Kidney capillary endothelial cell (primary cell): ENCODE results near the gene MRPL43.
A peak's percentile ranks its signal among the peaks of the same experiment; 100 is the strongest.

Source experiments
- DNase-seq: peaks from one replicate; pipeline ENCODE4 v3.0.0-alpha.2; 2018; ENCODE audit warnings: low spot score

Gene MRPL43

DNA sequence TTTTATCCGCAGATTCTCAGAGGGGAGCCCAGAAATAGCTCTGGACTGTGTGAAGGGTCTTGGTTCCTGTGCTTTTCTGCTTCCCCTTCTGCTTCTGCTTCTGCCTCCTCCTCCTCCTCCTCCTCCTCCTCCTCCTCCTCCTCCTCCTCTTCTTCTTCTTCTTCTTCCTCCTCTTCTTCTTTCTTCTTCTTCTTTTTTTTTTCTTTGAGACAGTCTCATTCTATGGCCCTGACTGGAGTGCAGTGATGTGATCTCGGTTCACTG, 32.1 kb upstream of the MRPL43 start:
- DNase-seq, result no peak

DNA sequence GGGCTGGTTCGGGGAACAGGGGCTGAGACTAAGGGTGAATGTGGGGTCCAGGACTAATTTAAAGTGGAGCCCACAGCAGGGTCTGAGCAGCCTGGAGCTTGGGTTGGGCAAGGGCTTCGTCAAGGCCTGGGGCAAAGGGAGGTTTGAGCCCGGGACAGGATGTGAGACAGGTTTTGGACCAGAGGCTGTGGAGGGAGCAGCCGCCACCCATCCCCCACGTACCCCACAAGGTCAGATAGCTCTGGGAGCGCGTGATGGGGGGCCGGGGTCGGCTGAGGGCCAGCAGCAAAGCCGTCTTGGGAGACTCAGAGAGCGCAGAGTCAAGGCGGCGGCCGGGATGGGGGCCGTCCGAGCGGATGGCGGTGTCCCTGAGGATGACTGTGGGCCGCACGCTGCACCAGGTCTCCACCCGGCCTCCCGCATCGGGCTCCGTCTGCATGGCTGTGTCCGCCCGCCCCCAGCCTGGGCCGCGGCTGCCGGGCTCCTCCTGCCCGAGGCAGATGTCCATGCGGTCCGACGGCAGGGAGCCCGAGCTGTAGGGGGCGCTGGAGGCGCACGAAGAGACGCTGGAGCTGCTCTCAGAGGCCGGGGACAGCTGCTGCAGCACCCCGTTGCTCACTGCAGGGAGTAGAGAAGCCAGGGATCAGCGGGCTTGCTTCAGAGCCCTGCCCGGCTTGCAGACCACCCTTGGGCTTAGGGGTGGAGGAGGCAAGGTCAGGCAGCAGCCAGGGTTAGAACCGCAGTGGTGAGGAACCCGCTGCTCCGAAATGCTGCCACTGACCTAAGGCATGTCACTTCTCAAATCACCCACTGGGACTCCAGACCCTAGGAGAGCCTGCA, 31.5 kb upstream of the MRPL43 start:
- peak; percentile 85 for DNase-seq

DNA sequence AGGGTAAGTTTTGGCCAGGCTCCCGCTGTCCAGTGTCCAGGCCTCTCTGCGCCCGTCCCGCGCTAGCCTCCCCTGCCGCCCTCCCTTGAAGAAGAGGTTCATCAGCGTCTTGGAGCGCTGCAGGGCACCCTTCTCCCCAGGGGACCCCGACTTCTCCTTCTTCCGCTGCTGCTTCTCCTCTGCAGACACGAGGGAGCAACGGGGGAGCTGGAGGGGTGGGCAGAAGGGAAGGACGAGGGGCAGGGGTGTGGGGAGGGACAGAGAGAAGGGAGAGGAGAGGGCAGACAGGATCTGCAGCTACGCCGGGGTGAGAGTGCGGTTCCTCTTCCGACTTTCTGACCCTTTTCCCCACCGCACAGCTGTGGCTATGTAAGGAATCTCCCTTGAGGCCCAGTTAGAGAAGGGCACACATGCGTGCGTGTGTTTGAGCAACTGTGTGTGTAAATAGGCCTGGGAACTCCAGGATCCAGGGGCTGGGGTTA, 30.9 kb upstream of the MRPL43 start:
- DNase-seq, result no peak

- no peak for DNase-seq
Observed at GRCh38 chr10:101016814-101017213, 29.5 kb upstream of the MRPL43 start.

- no peak for DNase-seq
Observed at GRCh38 chr10:101015582-101015973, 28.3 kb upstream of the MRPL43 start.

- DNase-seq, result no peak
Observed at GRCh38 chr10:101014966-101015581, 27.8 kb upstream of the MRPL43 start.

GRCh38 chr10:101014230-101014884, 27.1 kb upstream of the MRPL43 start:
- DNase-seq, result no peak

DNA sequence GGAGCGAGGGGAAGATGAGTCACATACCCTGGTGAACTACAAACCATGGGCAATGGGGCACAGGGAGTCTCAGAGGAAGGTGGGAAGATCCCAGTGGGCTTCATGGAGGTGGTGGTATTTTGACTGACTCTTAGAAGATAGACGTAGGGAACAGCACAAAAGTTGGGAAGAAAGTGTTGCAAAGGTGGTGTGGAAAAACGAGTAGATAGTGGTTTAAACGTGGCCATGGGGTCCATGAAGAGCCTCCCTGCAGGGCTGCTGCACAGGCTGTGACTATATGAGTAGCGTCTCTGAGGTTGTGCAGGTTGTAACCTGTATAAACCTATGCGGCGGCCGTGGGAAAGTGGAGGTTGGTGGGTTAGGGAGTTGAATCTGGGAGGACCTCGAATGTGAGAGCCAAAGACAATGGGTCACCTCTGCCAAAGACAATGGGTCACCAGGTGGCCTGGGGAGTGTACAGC, 26.1 kb upstream of the MRPL43 start:
- no peak for DNase-seq

- DNase-seq, result peak; percentile 91
Observed at GRCh38 chr10:101012525-101013364, 25.4 kb upstream of the MRPL43 start.

GRCh38 chr10:101011517-101012423, 24.5 kb upstream of the MRPL43 start:
- no peak for DNase-seq

GRCh38 chr10:101010329-101010728, 23.0 kb upstream of the MRPL43 start:
- no peak for DNase-seq

- DNase-seq, result no peak
Observed at GRCh38 chr10:101008823-101009423, 21.6 kb upstream of the MRPL43 start.

DNA sequence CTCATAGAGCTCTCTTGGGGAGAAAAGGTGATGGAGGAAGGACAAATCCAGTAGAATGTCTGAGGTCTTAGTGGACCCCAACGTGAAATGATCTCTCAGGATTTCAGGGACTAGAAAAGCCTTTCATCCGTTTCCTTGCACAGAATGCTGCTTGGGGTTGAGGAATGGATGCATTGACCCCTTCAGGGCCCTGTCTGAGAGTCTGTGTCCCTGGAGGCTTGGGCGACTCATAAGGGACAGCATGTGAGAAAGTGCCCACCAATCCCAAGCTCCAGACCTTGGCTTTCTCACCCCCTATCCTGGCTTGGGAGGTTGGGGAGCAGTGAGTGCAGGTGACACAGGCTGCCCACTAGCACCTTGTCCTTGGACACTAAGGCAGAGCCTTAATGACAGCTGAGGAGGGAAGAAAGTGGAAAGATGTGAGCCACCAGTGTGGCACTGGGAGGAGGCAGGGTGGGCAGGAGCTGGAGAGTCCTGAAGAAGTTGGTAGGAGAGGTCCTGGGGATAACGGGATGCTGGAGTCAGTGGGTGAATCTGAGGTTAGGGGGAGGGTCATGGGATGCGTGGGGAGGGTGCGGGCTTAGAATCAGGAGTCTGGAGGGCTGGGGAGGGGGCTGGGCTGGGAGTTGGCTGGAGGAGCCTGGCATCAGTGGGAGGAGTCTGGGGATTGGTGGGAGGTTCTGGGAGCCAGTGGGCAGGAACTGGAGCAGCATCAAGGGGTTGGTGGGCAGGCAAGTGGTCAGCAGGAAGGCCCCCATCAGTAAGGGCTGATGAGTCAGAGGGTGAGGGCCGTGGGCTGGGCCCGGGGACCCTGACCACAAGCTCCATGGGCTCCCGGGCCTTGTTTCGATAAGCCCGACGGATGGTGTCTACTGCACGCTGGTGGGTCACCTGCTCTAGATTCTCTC, 20.9 kb upstream of the MRPL43 start:
- DNase-seq, result no peak

DNA sequence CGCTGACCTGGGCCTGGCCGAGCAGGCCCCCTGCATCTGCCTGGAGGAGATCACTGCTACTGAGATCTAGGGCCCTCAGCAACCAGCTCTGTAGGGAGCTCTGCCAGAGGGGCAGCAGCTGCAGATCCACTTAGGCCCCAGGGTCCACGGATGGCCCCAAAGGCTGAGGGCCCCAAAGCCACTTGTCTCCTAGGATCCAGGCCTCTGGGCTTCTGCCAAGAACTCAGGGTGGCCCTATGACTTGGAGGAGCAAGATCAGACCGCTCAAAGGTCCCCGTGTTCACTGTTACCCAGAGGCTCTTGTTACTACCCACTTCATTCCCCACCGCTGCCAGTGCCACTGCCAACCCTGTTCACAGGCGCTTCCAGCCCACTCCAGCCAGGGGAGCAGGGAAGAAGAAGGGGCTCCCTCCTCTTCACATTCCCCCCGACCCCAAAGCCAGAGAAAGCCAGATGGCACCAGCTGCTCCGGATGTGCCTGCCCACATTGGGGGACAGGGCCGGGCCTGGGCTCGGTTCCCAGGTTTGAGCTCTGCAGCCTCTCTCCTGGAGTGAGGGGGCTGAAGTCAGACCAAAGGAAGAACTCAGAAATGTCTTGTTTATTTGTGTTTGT, 19.9 kb upstream of the MRPL43 start:
- no peak for DNase-seq

GRCh38 chr10:101006593-101007098, 19.3 kb upstream of the MRPL43 start:
- no peak for DNase-seq

DNA sequence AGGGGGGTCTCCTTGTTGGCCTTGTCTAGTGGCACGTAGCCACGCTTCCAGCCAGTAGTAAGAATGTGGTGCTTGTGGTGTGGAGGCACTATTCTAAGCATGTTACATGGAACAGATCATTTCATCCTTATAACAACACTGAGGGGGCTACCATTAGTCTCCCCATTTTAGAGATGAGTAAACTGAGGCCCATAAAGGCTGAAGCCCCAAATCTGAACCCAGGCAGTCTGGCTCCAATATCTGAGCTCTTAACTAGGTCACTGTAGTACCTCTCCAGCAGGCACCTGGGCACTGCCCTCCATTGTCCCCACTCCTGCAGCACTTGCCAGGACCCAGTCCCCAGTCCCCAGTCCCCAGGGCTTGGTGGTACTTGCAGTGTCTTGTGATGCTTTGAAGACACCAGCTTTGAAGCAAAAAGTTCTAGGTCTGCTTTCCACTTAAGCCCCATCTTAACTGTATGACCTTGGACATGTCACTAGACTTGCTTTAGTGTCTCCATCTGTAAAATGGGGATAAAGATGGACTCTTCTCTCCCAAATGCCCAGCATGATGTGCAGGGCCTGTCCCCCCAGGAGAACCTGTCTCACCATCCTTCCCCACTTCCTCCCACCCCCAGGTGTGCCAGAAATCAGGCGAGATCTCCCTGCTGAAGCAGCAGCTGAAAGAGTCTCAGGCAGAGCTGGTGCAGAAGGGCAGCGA, 18.7 kb upstream of the MRPL43 start:
- no peak for DNase-seq

DNA sequence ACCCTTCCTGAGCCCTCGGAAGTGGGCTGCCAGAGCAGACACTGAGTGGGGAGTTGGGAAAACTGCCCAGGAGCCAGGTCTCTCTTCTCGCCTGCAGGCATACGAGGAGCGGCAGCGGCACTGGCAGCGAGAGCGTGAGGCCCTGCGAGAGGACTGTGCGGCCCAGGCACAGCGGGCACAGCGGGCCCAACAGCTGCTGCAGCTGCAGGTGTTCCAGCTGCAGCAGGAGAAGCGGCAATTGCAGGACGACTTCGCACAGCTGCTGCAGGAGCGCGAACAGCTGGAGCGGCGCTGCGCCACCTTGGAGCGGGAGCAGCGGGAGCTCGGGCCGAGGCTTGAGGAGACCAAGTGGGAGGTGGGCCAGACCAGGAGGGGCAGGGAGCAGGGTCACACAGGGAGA, 18.1 kb upstream of the MRPL43 start:
- DNase-seq, result no peak

GRCh38 chr10:101003639-101004206, 16.4 kb upstream of the MRPL43 start:
- no peak for DNase-seq
